Nephron progenitor cell (in vitro differentiated cells): ENCODE data around the gene PLEKHA4.
"Not testable (repeated sequence)": the region's sequence is repeated elsewhere in the genome, so short reads cannot be mapped to it uniquely, and the experiment has no call there.

Source experiments
- DNase-seq: peaks from one replicate; pipeline ENCODE4 v3.0.0; 2021
- H3K27ac Mint-ChIP-seq: 2 replicates; pipeline ENCODE4 v1.8.0; 2021; ENCODE audit warnings: mild to moderate bottlenecking, moderate library complexity, mixed read lengths
- H3K27me3 Mint-ChIP-seq: 2 replicates; pipeline ENCODE4 v1.8.0; 2021; ENCODE audit warnings: mild to moderate bottlenecking, low read depth, mixed read lengths; ENCODE audit not compliant: poor library complexity
- H3K36me3 Mint-ChIP-seq: 2 replicates; pipeline ENCODE4 v1.8.0; 2021; ENCODE audit warnings: low read depth, mixed read lengths
- H3K4me1 Mint-ChIP-seq: 2 replicates; pipeline ENCODE4 v1.8.0; 2021; ENCODE audit warnings: mixed read lengths
- H3K4me3 Mint-ChIP-seq: 2 replicates; pipeline ENCODE4 v1.8.0; 2021; ENCODE audit warnings: mild to moderate bottlenecking, moderate library complexity, mixed read lengths
- H3K9me3 Mint-ChIP-seq: 2 replicates; pipeline ENCODE4 v1.8.0; 2021; ENCODE audit warnings: mild to moderate bottlenecking, moderate library complexity, mixed read lengths
- TF ChIP-seq, protein P1 (sequence below): fragments of 200-600 bp; sonication (generic); IDR thresholded peaks from 2 replicates; pipeline ENCODE4 v1.5.0; 2021; ENCODE audit warnings: antibody characterized with exemption

Gene PLEKHA4

GRCh38 chr19:48910803-48911202 lies 42.4 kb upstream of the PLEKHA4 start:
- Mint-ChIP-seq H3K27me3 (peaks cover 2% of the 10 kb centered on the region), H3K4me3 (no peak overlapping the region), H3K27ac (no peak overlapping the region)

GRCh38 chr19:48909424-48910077 lies 41.1 kb upstream of the PLEKHA4 start:
- DNase-seq, H3K9me3 Mint-ChIP-seq, H3K4me1 Mint-ChIP-seq, H3K27me3 Mint-ChIP-seq, H3K4me3 Mint-ChIP-seq: not testable (repeated sequence)
- H3K27ac Mint-ChIP-seq, result peak overlapping the region; percentile 22
- H3K36me3 Mint-ChIP-seq, result peaks cover 83% of the 10 kb centered on the region

More at GRCh38 chr19:48910803-48911202, 42.4 kb upstream of the PLEKHA4 start:
- DNase-seq, result no peak
- Mint-ChIP-seq H3K36me3 (peaks cover 75% of the 10 kb centered on the region), H3K9me3 (no peaks in the 10 kb centered on the region), H3K4me1 (no peaks in the 10 kb centered on the region)
- TF ChIP-seq, protein P1, sequence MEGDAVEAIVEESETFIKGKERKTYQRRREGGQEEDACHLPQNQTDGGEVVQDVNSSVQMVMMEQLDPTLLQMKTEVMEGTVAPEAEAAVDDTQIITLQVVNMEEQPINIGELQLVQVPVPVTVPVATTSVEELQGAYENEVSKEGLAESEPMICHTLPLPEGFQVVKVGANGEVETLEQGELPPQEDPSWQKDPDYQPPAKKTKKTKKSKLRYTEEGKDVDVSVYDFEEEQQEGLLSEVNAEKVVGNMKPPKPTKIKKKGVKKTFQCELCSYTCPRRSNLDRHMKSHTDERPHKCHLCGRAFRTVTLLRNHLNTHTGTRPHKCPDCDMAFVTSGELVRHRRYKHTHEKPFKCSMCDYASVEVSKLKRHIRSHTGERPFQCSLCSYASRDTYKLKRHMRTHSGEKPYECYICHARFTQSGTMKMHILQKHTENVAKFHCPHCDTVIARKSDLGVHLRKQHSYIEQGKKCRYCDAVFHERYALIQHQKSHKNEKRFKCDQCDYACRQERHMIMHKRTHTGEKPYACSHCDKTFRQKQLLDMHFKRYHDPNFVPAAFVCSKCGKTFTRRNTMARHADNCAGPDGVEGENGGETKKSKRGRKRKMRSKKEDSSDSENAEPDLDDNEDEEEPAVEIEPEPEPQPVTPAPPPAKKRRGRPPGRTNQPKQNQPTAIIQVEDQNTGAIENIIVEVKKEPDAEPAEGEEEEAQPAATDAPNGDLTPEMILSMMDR, result no peak

- DNase-seq, result no peak
- Mint-ChIP-seq H3K4me1 (no peaks in the 10 kb centered on the region), H3K27me3 (peaks cover under 1% of the 10 kb centered on the region), H3K27ac (no peak overlapping the region), H3K4me3 (no peak overlapping the region), H3K9me3 (no peaks in the 10 kb centered on the region), H3K36me3 (peaks cover 75% of the 10 kb centered on the region)
- TF ChIP-seq, protein P1, result no peak
Measured at GRCh38 chr19:48907671-48908070, 39.3 kb upstream of the PLEKHA4 start.

GRCh38 chr19:48906324-48906723 lies 37.9 kb upstream of the PLEKHA4 start:
- Mint-ChIP-seq H3K36me3 (peaks cover 73% of the 10 kb centered on the region), H3K4me1 (peaks cover 5% of the 10 kb centered on the region), H3K4me3 (no peak overlapping the region), H3K9me3 (no peaks in the 10 kb centered on the region), H3K27me3 (peaks cover 3% of the 10 kb centered on the region), H3K27ac (no peak overlapping the region)
- TF ChIP-seq, protein P1, result no peak
- no peak for DNase-seq

DNA sequence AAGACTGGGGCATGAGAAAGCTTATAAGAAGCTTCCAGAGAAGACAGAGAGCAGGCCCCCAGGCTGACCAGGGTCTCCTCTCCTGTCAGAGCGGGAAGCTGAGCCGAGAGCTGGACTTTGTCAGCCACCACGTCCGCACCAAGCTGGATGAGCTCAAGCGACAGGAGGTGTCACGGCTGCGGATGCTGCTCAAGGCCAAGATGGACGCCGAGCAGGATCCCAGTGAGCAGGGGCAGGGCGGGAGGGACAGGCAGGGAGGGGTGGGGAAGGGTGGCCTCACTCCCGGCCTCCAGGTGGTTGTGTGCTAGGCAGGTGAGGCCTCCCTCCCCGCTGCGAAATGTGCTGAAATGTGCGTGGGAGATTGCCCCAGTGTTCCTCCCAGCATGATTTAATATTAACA lies 37.2 kb upstream of the PLEKHA4 start:
- Mint-ChIP-seq H3K4me1 (peaks cover 11% of the 10 kb centered on the region), H3K27ac (no peak overlapping the region), H3K4me3 (no peak overlapping the region), H3K36me3 (peaks cover 67% of the 10 kb centered on the region), H3K9me3 (no peaks in the 10 kb centered on the region), H3K27me3 (peaks cover 3% of the 10 kb centered on the region)
- TF ChIP-seq, protein P1, result no peak
- no peak for DNase-seq

DNA sequence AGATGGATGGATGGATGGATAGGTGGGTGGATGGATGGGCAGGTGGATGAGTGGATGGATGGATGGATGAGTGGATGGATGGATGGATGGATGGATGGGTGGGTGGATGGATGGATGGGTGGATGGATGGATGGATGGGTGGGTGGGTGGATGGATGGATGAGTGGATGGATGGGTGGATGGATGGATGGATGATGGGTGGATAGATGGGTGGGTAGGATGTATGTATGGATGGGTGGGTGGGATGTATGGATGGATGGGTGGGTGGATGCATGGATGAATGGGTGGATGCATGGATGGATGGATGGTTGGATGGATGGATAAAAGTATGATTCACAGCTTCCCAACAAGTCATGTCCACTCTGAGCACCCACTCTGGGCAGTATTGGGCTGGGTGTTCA lies 35.4 kb upstream of the PLEKHA4 start:
- H3K4me3 Mint-ChIP-seq, H3K27ac Mint-ChIP-seq, H3K27me3 Mint-ChIP-seq, DNase-seq, H3K9me3 Mint-ChIP-seq: not testable (repeated sequence)
- Mint-ChIP-seq H3K36me3 (peaks cover 54% of the 10 kb centered on the region), H3K4me1 (peaks cover 28% of the 10 kb centered on the region)

DNA sequence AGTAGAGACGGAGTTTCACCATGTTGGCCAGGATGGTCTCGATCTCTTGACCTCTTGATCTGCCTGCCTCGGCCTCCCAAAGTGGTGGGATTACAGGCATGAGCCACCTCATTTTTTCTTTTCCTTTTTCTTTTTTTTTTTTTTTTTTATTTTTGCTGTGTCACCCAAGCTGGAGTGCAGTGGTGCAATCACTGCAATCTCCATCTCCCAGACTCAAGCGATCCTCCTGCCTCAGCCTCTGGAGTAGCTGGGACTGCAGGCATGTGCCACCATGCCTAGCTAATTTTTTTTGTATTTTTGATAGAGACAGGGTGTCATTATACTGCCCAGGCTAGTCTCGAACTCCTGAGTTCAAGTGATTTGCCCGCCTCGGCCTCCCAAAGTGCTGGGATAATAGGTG lies 33.9 kb upstream of the PLEKHA4 start:
- not testable (repeated sequence) for H3K4me3 Mint-ChIP-seq, H3K27ac Mint-ChIP-seq

More for the DNA sequence above, 33.9 kb upstream of the PLEKHA4 start:
- Mint-ChIP-seq H3K4me1 (peaks cover 35% of the 10 kb centered on the region), H3K36me3 (peaks cover 39% of the 10 kb centered on the region)
- not testable (repeated sequence) for H3K9me3 Mint-ChIP-seq, DNase-seq, H3K27me3 Mint-ChIP-seq
